H9 (cell line): ENCODE results near the gene AP3B2. TPM values are rescaled to one million over a fixed set of nuclear protein-coding genes. Genes with fewer than 3 reads are reported as not detected.

Source experiments
- DNase-seq: peaks from one replicate; pipeline ENCODE4 v3.0.0-alpha.2; 2017
- H2AFZ ChIP-seq: one replicate; pipeline ENCODE4 v1.6.1; 2013; ENCODE audit warnings: mild to moderate bottlenecking, low read length, control low read depth, moderate library complexity
- H2AK5ac ChIP-seq: 2 replicates; pipeline ENCODE4 v1.6.1; 2013; ENCODE audit warnings: low read length, control low read depth, mixed read lengths; ENCODE audit not compliant: insufficient read length
- H2BK120ac ChIP-seq: one replicate; pipeline ENCODE4 v1.6.1; 2013; ENCODE audit warnings: low read depth, mild to moderate bottlenecking, low read length, control low read depth, inconsistent platforms; ENCODE audit not compliant: poor library complexity, severe bottlenecking
- H2BK12ac ChIP-seq: 2 replicates; pipeline ENCODE4 v1.6.1; 2013; ENCODE audit warnings: low read length, control low read depth, mixed read lengths, low read depth; ENCODE audit not compliant: insufficient read length
- H2BK15ac ChIP-seq: 2 replicates; pipeline ENCODE4 v1.6.1; 2013; ENCODE audit warnings: low read depth, low read length, control low read depth
- H2BK20ac ChIP-seq: one replicate; pipeline ENCODE4 v1.6.1; 2013; ENCODE audit warnings: low read depth, mild to moderate bottlenecking, low read length, control low read depth, inconsistent platforms; ENCODE audit not compliant: poor library complexity, severe bottlenecking
- H2BK5ac ChIP-seq: 2 replicates; pipeline ENCODE4 v1.6.1; 2013; ENCODE audit warnings: low read length, control low read depth, mixed read lengths; ENCODE audit not compliant: insufficient read length
- H3K14ac ChIP-seq: 2 replicates; pipeline ENCODE4 v1.6.1; 2013; ENCODE audit warnings: low read length, control low read depth; ENCODE audit not compliant: insufficient read depth
- H3K18ac ChIP-seq: 2 replicates; pipeline ENCODE4 v1.6.1; 2013; ENCODE audit warnings: low read depth, mild to moderate bottlenecking, mixed read lengths, low read length, control low read depth; ENCODE audit not compliant: insufficient read length
- H3K23ac ChIP-seq: 2 replicates; pipeline ENCODE4 v1.6.1; 2013; ENCODE audit warnings: low read length, control low read depth, mixed read lengths, low read depth; ENCODE audit not compliant: insufficient read length
- H3K23me2 ChIP-seq: 2 replicates; pipeline ENCODE4 v1.6.1; 2013; ENCODE audit warnings: low read depth, mild to moderate bottlenecking, mixed read lengths, low read length, control low read depth; ENCODE audit not compliant: insufficient read length, poor library complexity, severe bottlenecking
- H3K27ac ChIP-seq: 2 replicates; pipeline ENCODE4 v1.5.1; 2013; ENCODE audit warnings: low read length, control low read depth, mixed read lengths, low read depth; ENCODE audit not compliant: insufficient read length
- H3K27me3 ChIP-seq: 2 replicates; pipeline ENCODE4 v1.6.1; 2013; ENCODE audit warnings: low read length, control low read depth, inconsistent platforms; ENCODE audit not compliant: insufficient read depth
- H3K4ac ChIP-seq: 2 replicates; pipeline ENCODE4 v1.6.1; 2013; ENCODE audit warnings: low read depth, mild to moderate bottlenecking, control low read depth, inconsistent platforms, low read length, moderate library complexity
- H3K4me1 ChIP-seq: 2 replicates; pipeline ENCODE4 v1.6.1; 2013; ENCODE audit warnings: low read length, control low read depth, inconsistent platforms; ENCODE audit not compliant: insufficient read depth
- H3K4me2 ChIP-seq: 2 replicates; pipeline ENCODE4 v1.6.1; 2013; ENCODE audit warnings: low read length, control low read depth, mixed read lengths; ENCODE audit not compliant: insufficient read length, insufficient read depth
- H3K56ac ChIP-seq: 2 replicates; pipeline ENCODE4 v1.6.1; 2013; ENCODE audit warnings: low read depth, mild to moderate bottlenecking, mixed read lengths, low read length, control low read depth; ENCODE audit not compliant: insufficient read length
- H3K79me1 ChIP-seq: 2 replicates; pipeline ENCODE4 v1.6.1; 2013; ENCODE audit warnings: low read depth, mild to moderate bottlenecking, moderate library complexity, low read length, control low read depth, inconsistent platforms; ENCODE audit not compliant: insufficient read depth, poor library complexity, severe bottlenecking
- H3K79me2 ChIP-seq: 2 replicates; pipeline ENCODE4 v1.6.1; 2013; ENCODE audit warnings: low read length, control low read depth, inconsistent platforms; ENCODE audit not compliant: insufficient read depth
- H3K9ac ChIP-seq: 2 replicates; pipeline ENCODE4 v1.6.1; 2013; ENCODE audit warnings: low read length, control low read depth, mixed read lengths; ENCODE audit not compliant: insufficient read length; ENCODE audit errors: extremely low read depth
- H3K9me3 ChIP-seq: one replicate; pipeline ENCODE4 v1.6.1; 2013; ENCODE audit warnings: low read depth, low read length, inconsistent platforms; ENCODE audit not compliant: control insufficient read depth
- H3T11ph ChIP-seq: one replicate; pipeline ENCODE4 v1.6.1; 2013; ENCODE audit warnings: mild to moderate bottlenecking, low read length, control low read depth, inconsistent platforms
- H4K20me1 ChIP-seq: one replicate; pipeline ENCODE4 v1.6.1; 2013; ENCODE audit not compliant: control insufficient read depth, insufficient read length, insufficient read depth
- H4K5ac ChIP-seq: 2 replicates; pipeline ENCODE4 v1.6.1; 2013; ENCODE audit warnings: low read depth, mild to moderate bottlenecking, mixed read lengths, low read length, control low read depth; ENCODE audit not compliant: insufficient read length
- H4K8ac ChIP-seq: replicated peaks from 2 replicates; pipeline ENCODE4 v1.6.1; 2013; ENCODE audit warnings: low read length, control low read depth, mixed read lengths, low read depth; ENCODE audit not compliant: insufficient read length
- H4K91ac ChIP-seq: 2 replicates; pipeline ENCODE4 v1.6.1; 2013; ENCODE audit warnings: low read depth, mild to moderate bottlenecking, moderate library complexity, mixed read lengths, low read length, control low read depth; ENCODE audit not compliant: insufficient read length
- H3K27ac Mint-ChIP-seq, 3 experiments: 2 replicates in 2 of 3; 3 replicates in 1 of 3; pipeline ENCODE4 v1.8.0; 2020 to 2021; ENCODE audit warnings: mixed read lengths in 3 of 3, mild to moderate bottlenecking in 1 of 3, moderate library complexity in 1 of 3
- H3K27me3 Mint-ChIP-seq: 2 replicates; pipeline ENCODE4 v1.8.0; 2021; ENCODE audit warnings: low read depth, mild to moderate bottlenecking, moderate library complexity, mixed read lengths
- H3K36me3 Mint-ChIP-seq, 3 experiments: 2 replicates in 2 of 3; 3 replicates in 1 of 3; pipeline ENCODE4 v1.8.0; 2020 to 2021; ENCODE audit warnings: low read depth in 3 of 3, mixed read lengths in 3 of 3; ENCODE audit not compliant: insufficient read depth in 1 of 3
- H3K4me1 Mint-ChIP-seq, 2 experiments: 2 replicates each; pipeline ENCODE4 v1.8.0; 2020; ENCODE audit warnings: mixed read lengths in 2 of 2
- H3K4me3 Mint-ChIP-seq, 2 experiments: 2 replicates in 1 of 2; 3 replicates in 1 of 2; pipeline ENCODE4 v1.8.0; 2020 to 2021; ENCODE audit warnings: mild to moderate bottlenecking in 2 of 2, mixed read lengths in 2 of 2, moderate library complexity in 1 of 2
- H3K9me3 Mint-ChIP-seq, 2 experiments: 2 replicates in 1 of 2; 3 replicates in 1 of 2; pipeline ENCODE4 v1.8.0; 2020; ENCODE audit warnings: mild to moderate bottlenecking in 2 of 2, mixed read lengths in 2 of 2, moderate library complexity in 1 of 2
- CTCF ChIP-seq: fragments of 200-600 bp; sonication (generic); conservative IDR thresholded peaks from 3 replicates; pipeline ENCODE4 v1.8.0; 2021; ENCODE audit warnings: antibody characterized with exemption, mild to moderate bottlenecking
- WGBS: extraction: QIAGEN DNeasy Blood & Tissue Kit; methylation state at CpG from one replicate; pipeline ENCODE4 v1.1.7; 2013; ENCODE audit warnings: missing lambda C conversion rate, low lambda C conversion rate, mixed read lengths; ENCODE audit not compliant: insufficient read length; ENCODE audit errors: extremely low coverage; 5-methylcytosine and 5-hydroxymethylcytosine counted together
- total RNA-seq: library from RNA; stranded (reverse); gene quantifications from 2 replicates; pipeline ENCODE4 v1.2.1, GENCODE V29; 2021

The AP3B2 gene
- total RNA-seq, 1 experiment from 2014 or later: 10.6 TPM

- no peak overlapping the region for H2AFZ ChIP-seq
- no peak overlapping the region for H2AK5ac ChIP-seq
- H3T11ph ChIP-seq: no peak overlapping the region
- no peak overlapping the region for H4K8ac ChIP-seq
- H3K9ac ChIP-seq: no peak overlapping the region
- Mint-ChIP-seq H3K27ac (no peak overlapping the region), H3K9me3 (peaks cover 0 to 4% of the 10 kb centered on the region in 2 experiments; a peak in 2 of 5 replicates), H3K4me3 (no peak overlapping the region; a peak in 1 of 5 replicates), H3K27me3 (peaks cover 87% of the 10 kb centered on the region), H3K36me3 (peaks cover 0 to 2% (median 0%) of the 10 kb centered on the region in 3 experiments; a peak in 2 of 7 replicates), H3K4me1 (peaks cover 12 to 14% of the 10 kb centered on the region in 2 experiments)
- H4K5ac ChIP-seq: no peak overlapping the region
- H2BK20ac ChIP-seq: no peak overlapping the region
- no peak overlapping the region for H4K91ac ChIP-seq
- no peak for DNase-seq
- H3K9me3 ChIP-seq: no peaks in the 10 kb centered on the region
- no peaks in the 10 kb centered on the region for H3K4me1 ChIP-seq
- no peak overlapping the region for H2BK12ac ChIP-seq
- H3K18ac ChIP-seq: no peak overlapping the region
- H3K14ac ChIP-seq: no peak overlapping the region
- H3K79me2 ChIP-seq: no peaks in the 10 kb centered on the region
- no peak overlapping the region for H2BK15ac ChIP-seq
- TF ChIP-seq CTCF: no peak
- H3K23ac ChIP-seq: no peak overlapping the region
- no peaks in the 10 kb centered on the region for H4K20me1 ChIP-seq
- no peak overlapping the region for H3K4ac ChIP-seq
- no peak overlapping the region for H3K56ac ChIP-seq
- H3K27ac ChIP-seq: no peak overlapping the region
- no peak overlapping the region for H2BK5ac ChIP-seq
- peaks cover 23% of the 10 kb centered on the region; the same call in 1 of the 2 replicates for H3K27me3 ChIP-seq
- no peaks in the 10 kb centered on the region for H3K79me1 ChIP-seq
- H2BK120ac ChIP-seq: no peak overlapping the region
- no peak overlapping the region for H3K4me2 ChIP-seq
- peaks cover 2% of the 10 kb centered on the region for H3K23me2 ChIP-seq
- WGBS: no CpG with 5 or more reads among the region's 11 CpGs
Observed at GRCh38 chr15:82649226-82649999, 60.3 kb downstream of the AP3B2 start.
